GM18873 (cell line): ENCODE data around the gene HTR1A.

Experiments used
- ATAC-seq: cut with Tn5 transposase; IDR thresholded peaks from one replicate; pipeline ENCODE4 v1.9.1; 2021; ENCODE audit warnings: mild to moderate bottlenecking, moderate library complexity, moderate number of reproducible peaks; ENCODE audit not compliant: unreplicated experiment, low FRiP score

The HTR1A gene

DNA sequence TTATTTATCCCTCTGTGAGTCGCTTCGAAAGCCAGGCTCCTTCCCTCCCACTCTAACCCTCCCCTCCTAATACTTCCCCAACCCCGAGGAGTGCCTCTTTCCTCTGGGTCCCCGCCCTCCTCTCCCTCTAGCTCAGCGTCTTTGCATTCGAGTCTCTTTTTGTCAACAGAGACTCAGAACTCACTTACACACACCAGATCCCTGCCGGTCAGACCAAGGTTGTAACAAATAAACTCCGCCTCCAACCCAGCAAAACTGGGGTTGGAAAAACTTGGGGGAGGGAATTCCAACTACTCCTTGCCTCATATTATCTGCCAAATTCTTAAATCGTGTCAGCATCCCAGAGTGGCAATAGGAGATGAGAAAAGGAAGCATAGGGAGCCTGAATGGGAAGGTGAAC is at the start of gene HTR1A:
HTR1A (minus strand) TSS at position 167 of the 400 bp plus-strand sequence. CDS start 726 bp downstream, outside the sequence.
- no peak for ATAC-seq

DNA sequence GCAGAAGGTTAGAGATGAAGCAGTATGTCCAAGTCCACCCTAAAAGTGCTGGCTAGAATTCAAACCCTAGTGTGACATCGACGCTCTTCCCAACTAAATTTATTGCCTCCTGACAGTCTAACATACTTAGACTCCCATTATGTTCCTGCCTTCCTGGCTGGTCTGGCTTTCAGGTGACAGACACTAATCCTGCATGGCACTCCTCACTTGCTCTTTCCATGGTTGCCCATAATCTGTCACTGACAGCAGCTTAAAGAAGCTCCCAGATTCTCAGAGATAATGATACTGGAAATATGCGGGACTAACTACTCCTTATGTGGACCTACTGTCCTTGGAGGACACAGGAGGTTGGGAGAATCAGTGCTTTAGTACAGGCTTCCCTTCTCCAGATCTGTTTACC is 41.7 kb upstream of the HTR1A start:
- no peak for ATAC-seq

DNA sequence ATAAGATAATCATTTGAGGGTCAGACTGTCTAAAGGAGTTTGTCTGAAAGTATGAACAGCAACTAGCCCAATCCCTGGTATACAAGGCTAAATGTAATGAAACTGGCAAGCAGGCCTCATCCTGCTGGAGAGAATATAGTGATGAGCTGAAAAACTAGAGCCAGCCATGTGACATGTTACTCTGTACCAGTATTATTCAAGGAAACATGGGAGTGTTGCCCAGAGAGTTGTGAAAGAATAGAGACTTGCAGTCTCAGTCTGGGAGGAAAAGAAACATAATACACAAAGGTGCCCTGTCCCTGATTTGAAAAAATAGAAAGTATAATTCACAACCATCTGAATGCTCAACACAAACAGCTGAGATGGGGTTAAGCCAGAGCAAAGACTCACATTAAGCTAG is 37.9 kb upstream of the HTR1A start:
- ATAC-seq: no peak

DNA sequence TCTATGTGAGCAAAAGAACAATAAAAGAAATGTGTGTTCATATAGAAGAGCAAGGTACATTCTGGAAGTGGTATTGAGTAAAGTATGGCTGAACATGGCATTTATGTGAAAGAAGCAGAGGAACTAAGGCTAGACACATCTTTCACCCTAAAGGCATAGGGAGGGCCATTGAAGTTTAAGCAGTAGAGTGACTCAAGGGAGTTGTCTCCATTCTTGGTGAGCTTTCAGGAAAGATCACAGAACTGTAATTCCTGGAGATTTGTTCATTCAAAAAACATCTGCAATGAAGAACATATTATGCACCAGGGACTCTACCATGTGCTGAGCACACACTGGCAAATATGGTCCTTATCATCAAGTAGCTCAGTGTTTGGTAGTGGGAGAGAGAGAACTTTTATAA is 24.8 kb upstream of the HTR1A start:
- no peak for ATAC-seq

DNA sequence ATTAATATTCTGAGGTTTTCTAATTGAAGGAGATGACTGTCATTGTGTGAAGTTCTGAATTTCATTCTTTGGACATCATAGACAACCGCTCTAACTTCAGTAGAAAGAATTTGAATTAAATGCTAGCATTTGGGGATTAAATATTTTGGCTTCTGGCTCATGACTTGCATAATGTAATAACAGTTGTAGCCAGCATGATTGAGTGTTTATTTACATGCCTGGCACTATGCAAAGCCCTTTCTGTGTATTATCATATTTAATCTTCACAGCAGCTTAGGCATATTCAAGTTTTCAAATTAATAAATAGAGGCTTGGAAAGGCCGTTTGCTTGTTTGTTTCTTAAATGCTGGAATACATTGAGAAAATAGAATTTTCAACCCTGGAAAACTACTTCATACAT is 19.6 kb upstream of the HTR1A start:
- ATAC-seq: no peak

DNA sequence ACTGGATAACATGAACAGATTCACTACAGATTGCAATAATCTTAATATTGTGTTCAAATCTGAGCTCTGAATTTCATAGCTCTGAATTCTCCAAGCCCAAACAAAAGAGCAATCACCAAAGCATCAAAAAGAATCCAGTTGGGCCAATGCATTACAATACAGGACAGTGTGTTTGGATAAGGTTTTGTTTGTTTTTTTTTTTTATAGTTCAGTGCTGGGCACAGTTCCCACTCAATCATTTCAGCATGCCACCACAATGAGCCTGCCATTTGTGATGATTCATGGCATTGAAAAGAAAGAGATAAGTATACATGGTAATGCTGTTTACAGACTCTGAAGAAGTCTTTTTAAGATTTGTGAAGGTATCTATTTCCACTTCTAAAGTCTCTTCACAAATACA is 1.7 kb upstream of the HTR1A start:
- no peak for ATAC-seq

DNA sequence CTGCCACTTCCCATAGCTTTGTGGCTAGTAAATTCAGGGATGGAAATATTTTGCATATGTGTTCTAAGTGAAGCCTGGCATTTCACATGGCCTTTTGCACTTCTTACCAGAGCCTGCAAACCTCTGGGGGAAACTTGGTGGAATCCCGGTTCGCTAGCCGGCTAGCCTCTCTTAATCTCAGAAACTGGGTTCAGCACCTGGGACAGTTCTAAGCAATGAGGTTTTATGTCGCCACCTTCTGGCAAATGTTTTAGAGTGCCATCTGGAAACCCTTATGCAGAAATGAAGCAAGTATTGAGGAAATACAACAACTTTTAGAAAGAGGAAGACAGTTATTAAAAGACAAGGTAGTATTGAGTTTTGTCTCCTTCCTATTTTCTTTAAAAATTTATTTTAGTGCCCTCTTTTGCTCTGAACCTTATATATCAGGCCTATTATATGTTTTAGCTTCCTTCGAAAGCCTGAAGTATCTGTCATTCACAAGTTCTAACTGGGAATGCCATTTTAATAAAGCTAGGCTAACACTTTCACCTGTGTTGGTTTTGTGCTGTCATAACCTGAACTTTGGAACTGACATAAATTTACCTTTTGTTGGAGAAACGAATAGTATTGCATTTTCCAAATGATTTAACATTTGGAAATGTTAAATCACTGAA is 963 bp upstream of the HTR1A start:
- ATAC-seq: no peak

DNA sequence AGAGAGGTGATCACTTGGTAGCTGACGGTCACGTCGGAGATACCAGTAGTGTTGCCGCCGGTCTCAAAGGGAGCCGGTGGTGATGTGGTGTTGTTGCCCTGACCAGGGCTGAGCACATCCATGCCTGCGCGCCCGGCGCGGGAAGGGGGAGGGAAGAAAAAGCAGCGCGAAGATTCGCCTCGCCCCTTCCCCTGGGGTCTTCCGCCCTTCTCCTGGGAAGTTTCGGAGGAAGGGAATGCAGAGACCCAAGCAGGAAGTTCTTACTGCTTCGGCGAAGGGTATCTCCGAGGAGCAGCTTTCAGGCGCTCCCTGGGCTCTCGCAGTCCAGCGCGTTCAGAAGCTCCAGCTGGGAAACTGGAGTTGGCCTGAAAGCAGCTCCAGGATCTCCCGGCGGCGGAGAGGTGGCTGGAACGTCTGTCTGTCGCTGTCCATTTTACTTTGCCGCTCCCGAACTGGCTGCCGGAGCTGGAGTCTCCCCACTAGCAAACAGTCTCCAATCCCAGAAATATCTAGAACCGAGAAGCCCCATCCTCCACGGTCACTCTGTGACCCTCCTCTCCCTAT is 565 bp downstream of the HTR1A start:
- no peak for ATAC-seq

DNA sequence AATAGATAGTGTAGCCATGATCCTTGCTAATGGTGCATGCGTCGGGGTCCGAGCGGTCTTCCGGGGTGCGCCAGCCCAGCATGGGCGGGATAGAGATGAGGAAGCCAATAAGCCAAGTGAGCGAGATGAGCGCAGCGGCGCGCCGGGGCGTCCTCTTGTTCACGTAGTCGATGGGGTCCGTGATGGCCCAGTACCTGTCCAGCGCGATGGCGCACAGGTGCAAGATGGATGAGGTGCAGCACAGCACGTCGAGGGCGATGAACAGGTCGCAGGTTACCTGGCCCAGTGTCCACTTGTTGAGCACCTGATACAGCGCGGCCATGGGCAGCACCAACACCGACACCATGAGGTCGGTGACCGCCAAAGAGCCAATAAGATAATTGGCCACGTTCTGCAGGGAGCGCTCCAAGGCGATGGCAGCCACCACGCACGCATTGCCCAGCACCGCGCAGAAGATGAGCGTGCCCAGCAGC is 1.1 kb downstream of the HTR1A start:
- ATAC-seq: no peak

DNA sequence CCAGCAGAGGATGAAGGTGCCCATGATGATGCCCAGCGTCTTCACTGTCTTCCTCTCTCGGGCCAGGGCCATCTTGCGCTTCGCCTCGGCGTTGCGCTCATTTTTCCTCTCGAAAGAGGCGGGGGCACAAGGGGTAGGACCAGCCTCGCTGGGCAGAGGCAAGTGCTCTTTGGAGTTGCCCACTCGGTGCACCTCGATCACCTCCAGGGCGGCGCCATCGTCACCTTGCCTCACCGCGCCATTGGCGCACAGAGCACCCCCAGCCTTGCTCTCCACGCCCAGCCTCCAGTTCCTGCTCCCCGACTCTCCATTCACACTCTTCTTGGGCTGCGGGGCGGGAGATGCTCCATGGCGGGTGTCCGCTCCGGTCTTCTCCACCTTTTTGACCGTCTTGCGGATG is 1.6 kb downstream of the HTR1A start:
- no peak for ATAC-seq

DNA sequence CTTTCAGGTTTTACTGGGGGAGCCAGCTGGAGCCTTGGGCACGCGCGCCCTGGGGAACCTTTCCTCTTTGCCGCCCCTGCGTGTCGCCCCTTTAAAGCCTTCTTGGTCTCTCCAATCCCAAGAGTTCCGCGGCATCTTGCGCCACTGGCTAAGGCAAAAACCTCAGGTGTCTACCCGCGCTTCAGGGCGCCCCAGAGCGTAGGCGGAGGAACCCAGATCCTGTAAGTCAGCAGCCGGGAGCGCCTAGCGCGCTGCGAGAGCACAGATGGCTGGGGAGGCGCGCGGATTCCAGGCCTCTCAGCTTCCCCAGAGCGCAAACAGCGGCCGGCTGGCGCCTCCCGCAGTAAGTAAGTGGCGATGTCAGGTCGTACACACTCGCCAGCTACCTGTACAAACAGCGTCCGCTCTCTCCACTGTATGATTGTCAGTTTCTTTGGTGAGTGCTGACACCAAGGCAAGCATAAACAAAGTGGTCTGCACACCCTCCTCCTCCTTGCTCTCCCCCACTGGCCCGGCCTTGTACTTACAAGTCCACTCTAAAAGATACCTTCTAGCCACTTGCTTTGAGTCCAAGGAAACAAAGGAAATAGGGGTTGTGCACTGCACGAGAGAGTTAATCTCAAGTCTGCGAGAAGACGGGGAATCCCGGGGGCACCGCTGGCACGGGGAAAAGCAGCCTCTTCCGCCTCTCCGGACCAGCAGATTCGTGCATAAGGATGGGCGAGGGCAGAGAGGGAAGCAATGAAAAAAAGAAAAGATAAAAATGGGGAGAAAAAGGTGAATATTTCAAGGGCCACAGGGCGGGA is 2.9 kb downstream of the HTR1A start:
- ATAC-seq: no peak

DNA sequence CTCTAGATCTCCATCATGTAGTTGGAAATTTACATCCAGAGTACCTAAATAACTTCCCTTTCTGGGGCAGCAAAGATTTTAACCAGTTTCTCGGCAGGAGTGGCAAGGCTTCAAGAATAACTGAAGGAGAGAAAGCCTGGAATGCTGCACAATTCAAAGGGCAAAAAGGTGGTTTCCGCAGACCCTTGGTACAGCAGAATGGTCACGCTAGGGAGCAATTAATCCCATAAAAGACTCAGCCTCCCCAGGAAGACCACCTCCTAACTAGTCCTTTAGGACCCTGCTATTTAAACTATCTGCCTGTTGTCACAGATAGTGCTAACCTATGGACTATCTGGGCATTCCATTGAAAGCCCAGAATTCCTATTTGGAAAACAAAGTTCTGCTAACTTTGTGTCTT is 3.6 kb downstream of the HTR1A start:
- no peak for ATAC-seq

DNA sequence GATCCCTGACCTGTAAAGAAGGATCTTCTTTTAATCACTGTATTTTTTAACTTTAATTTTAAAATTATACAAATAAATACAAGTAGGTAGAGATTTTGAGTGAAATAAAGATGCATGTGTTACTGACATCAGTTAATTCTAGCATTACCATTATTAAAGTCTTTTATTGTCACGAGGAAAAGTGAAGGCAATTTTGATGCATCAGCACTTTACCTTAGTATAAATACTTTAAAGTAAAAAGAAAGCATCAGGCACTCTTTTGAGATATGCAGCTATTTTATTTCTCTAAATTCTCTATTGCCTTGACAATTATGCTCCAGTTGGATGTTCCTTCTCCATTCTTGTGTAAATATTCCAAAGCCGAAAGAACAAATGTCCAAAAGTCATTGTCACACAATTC is 4.6 kb downstream of the HTR1A start:
- ATAC-seq: no peak

DNA sequence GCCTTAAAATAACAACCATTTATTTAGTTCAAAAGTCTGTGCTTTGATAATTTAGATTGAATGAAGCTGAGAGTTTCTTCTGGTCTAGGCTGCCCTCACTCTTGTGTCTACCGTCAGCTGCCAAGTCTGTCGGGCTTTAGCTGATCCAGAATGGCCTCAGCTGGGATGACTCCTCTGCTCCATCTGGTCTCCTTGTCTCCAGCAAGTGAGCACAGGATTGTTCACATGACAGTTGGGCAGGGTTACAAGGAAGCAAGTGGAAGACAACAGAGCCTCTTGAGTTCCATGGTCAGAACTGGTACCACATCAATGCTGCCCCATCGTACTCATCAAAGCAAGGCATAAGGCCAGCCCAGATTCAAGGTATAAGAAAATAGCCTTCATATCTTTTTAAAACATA is 9.0 kb downstream of the HTR1A start:
- no peak for ATAC-seq

DNA sequence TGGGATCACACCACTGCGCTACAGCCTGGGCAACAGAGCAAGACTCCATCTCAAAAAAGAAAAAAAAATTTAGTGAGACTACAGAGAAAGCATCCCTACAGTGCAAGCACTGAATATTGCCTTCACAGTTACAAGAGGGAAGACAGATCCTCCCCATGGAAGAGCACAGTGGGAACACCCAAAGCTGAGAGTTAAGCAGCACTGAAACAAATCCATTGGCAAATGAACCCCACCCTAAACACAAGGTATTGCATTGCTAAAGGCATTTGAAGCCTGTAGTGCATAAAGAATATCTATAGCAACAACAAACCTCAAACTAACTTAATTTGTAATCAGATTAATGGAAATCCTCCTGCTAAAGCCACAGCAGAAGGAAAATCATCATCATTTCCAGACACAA is 27.1 kb downstream of the HTR1A start:
- ATAC-seq: no peak

DNA sequence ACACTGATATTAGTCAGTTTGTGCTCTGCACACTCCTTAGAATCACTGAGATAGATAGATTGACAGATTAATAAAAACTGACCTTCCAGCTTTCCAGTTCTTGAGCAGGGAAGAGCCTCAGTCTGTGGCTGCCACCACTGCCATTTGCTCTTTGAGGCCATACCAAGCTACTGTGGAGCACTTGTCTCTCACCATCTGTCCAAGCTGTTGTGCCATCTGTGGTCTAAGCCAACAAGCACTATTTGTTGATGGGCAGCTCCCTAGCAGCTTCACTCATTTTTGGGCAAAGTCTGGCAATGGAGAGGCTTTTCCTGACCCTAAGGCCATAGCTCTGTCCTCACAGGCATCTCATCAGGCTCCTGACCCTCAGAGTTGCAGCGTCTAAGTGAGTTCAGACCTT is 30.4 kb downstream of the HTR1A start:
- no peak for ATAC-seq

DNA sequence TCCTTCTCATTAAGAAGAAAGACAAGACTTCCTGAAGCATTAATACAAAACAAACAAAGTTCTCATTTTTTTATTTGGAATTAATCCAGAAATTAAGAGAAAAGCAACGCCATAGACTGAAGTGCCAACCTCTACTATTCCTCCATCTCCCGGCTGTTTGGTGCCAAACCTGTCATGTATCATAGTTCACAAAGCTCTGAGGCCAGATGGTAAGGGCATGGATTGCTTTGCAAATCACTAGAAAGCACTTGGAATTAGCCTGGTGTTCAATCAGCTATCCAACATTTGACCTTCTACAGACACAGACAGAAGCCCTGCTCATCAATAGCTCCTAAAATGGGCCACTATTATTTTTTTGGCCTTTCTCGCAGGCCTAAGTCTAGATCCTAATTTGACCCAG is 33.8 kb downstream of the HTR1A start:
- ATAC-seq: no peak

DNA sequence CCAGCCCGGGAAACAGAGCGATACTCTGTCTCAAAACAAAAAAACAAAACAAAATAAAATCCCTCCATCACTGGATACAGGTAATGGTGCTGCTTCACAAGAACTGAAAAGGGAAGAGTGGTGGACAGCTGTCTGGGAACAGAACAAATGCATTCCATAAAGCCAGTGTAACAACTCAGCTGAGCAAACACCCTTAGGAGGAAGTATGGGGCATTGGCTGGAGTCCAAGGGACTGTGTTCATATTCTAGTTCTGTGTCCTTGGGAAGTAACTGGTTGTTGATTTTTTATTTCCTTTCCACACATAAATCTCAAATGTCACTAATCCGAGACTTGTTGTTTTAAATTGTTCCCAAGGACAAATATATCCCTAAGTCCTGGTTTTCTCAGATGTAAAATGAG is 38.3 kb downstream of the HTR1A start:
- ATAC-seq: no peak

DNA sequence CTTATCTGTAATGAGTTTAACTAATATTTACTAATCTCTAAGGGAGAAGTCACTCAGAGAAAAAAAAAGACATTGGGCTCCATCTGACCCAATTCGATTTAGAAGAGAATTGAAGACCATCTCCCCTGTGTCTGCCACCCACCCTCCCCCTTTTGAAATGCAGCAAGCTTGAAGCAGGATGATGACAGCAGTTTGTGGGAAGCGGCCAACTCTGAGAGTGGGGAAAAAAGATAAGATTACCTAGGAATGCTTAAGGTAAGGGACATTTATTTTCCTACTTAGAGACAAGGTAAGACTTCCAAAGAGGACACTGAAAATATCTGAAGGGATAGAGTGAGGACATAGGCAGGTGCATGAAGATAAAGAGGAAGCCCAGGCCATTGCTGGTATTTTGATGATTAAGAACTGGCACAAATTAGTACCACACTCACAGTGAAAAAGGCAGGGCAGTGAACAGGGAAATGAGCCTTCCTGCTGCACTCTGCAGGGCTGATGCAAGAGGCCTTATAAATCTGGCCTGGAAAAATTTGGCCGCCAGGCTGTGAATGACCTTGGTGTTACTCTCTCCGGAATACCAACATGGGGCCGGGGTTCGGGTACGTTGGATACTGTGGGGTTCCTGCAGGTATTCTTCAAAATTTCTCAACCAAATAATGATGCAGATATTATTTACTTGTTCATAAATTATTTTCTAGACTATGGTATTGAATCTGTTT is 42.3 kb downstream of the HTR1A start:
- ATAC-seq: no peak

DNA sequence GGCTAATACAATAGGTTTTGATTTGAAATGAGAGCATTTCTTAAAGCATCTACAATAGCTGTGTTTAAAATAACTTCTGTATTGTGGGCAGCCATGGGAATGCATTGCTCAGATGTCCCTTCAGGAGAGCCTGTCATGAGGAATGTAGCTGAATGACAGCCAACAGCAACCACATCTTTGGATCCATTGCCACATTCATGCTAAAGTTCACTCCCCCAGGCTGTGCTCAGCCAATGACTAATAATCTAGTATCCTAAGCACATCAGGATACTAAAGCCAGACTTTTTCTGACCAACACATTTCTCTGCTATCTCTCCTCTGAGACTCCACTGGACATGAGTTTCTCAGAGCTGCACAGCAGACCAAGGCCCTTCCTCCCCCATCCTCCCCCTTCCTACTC is 45.5 kb downstream of the HTR1A start:
- no peak for ATAC-seq

DNA sequence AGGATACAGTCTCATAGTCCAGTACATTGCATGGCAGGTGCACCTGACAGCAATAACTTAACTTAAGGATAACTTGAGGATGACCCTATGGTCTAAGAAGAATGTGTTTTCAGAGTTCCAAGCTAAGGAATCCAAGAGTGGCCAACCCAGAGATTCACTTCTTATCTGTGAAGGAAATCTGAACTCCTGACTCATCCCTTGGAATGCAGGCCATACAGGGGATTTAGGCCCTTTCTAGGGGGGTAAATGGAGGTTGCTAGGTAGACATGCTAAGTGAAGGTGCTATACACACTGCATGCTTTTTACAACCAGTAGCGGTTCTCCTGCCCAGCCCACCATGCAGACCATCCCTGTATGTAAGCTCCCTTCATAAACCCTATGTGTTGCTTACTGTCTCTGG is 50.4 kb downstream of the HTR1A start:
- no peak for ATAC-seq
